Astrocyte (in vitro differentiated cells and primary cell): ENCODE measurements around the gene TARP.
A peak's percentile ranks its signal among the peaks of the same experiment; 100 is the strongest.

Experiments
- DNase-seq: peaks from one replicate; pipeline ENCODE4 v3.0.0-alpha.2; 2010; ENCODE audit warnings: low read depth
- FAIRE-seq: peaks from 2 replicates; lab custom pipeline; 2011; peaks lifted over from hg19 to GRCh38; lab: Jason Lieb, UNC
- H2AFZ ChIP-seq: 2 replicates; pipeline ENCODE4 v1.6.0; 2012; ENCODE audit warnings: low read depth, low read length, inconsistent platforms
- H3K27ac ChIP-seq: 2 replicates; pipeline ENCODE4 v1.5.1; 2011; ENCODE audit warnings: low read depth, low read length, inconsistent platforms
- H3K27me3 ChIP-seq: 2 replicates; pipeline ENCODE4 v1.6.0; 2011; ENCODE audit warnings: low read length, inconsistent platforms; ENCODE audit not compliant: insufficient read depth
- H3K36me3 ChIP-seq: 2 replicates; pipeline ENCODE4 v1.5.1; 2011; ENCODE audit warnings: low read length, inconsistent platforms; ENCODE audit not compliant: insufficient read depth
- H3K4me1 ChIP-seq: 2 replicates; pipeline ENCODE4 v1.5.1; 2011; ENCODE audit warnings: low read length, inconsistent platforms; ENCODE audit not compliant: insufficient read depth
- H3K4me2 ChIP-seq: 2 replicates; pipeline ENCODE4 v1.6.0; 2012; ENCODE audit warnings: low read length, inconsistent platforms
- H3K4me3 ChIP-seq: 2 replicates; pipeline ENCODE4 v1.5.1; 2011; ENCODE audit warnings: low read depth, mild to moderate bottlenecking, low read length, inconsistent platforms; ENCODE audit not compliant: insufficient read depth
- H3K79me2 ChIP-seq: 2 replicates; pipeline ENCODE4 v1.6.0; 2012; ENCODE audit warnings: mild to moderate bottlenecking, low read length, inconsistent platforms; ENCODE audit not compliant: insufficient read depth
- H3K9ac ChIP-seq: 2 replicates; pipeline ENCODE4 v1.6.0; 2012; ENCODE audit warnings: mild to moderate bottlenecking, low read length, inconsistent platforms
- H3K9me3 ChIP-seq: 2 replicates; pipeline ENCODE4 v1.5.1; 2012; ENCODE audit warnings: low read depth, mild to moderate bottlenecking, low read length, inconsistent platforms; ENCODE audit not compliant: insufficient read depth
- H4K20me1 ChIP-seq: 2 replicates; pipeline ENCODE4 v1.6.0; 2012; ENCODE audit warnings: low read length, inconsistent platforms; ENCODE audit not compliant: insufficient read depth
- H3K27ac Mint-ChIP-seq: one replicate; pipeline ENCODE4 v1.8.0; 2021; ENCODE audit warnings: mild to moderate bottlenecking, mixed read lengths; ENCODE audit not compliant: unreplicated experiment
- H3K27me3 Mint-ChIP-seq: one replicate; pipeline ENCODE4 v1.8.0; 2021; ENCODE audit warnings: low read depth, mixed read lengths; ENCODE audit not compliant: unreplicated experiment
- H3K36me3 Mint-ChIP-seq: one replicate; pipeline ENCODE4 v1.8.0; 2021; ENCODE audit warnings: low read depth, mixed read lengths; ENCODE audit not compliant: unreplicated experiment
- H3K4me1 Mint-ChIP-seq: one replicate; pipeline ENCODE4 v1.8.0; 2021; ENCODE audit warnings: low read depth, mixed read lengths; ENCODE audit not compliant: unreplicated experiment
- H3K4me3 Mint-ChIP-seq: one replicate; pipeline ENCODE4 v1.8.0; 2021; ENCODE audit warnings: mild to moderate bottlenecking, moderate library complexity, mixed read lengths; ENCODE audit not compliant: unreplicated experiment
- H3K9me3 Mint-ChIP-seq: one replicate; pipeline ENCODE4 v1.8.0; 2021; ENCODE audit warnings: mild to moderate bottlenecking, mixed read lengths; ENCODE audit not compliant: unreplicated experiment
- CTCF ChIP-seq: IDR thresholded peaks from 2 replicates; pipeline ENCODE4 v1.5.1; 2011; ENCODE audit warnings: low read depth, mild to moderate bottlenecking, inconsistent platforms, low read length, moderate library complexity; ENCODE audit not compliant: insufficient read depth
- EZH2 ChIP-seq: IDR thresholded peaks from 2 replicates; pipeline ENCODE4 v1.6.1; 2012; ENCODE audit warnings: mild to moderate bottlenecking, low read length, inconsistent platforms; ENCODE audit not compliant: insufficient read depth

Gene TARP

GRCh38 chr7:38223306-38223705 is 50.1 kb downstream of the TARP start:
- Histone ChIP-seq H3K4me2 (no peak overlapping the region), H3K4me3 (no peak overlapping the region), H3K4me1 (no peaks in the 10 kb centered on the region), H3K27ac (no peak overlapping the region), H2AFZ (no peak overlapping the region), H3K79me2 (no peaks in the 10 kb centered on the region), H3K27me3 (no peaks in the 10 kb centered on the region), H4K20me1 (peaks cover 12% of the 10 kb centered on the region), H3K36me3 (peaks cover 31% of the 10 kb centered on the region), H3K9ac (no peak overlapping the region), H3K9me3 (no peaks in the 10 kb centered on the region)
- Mint-ChIP-seq H3K27me3 (no peaks in the 10 kb centered on the region), H3K4me3 (no peak overlapping the region), H3K4me1 (peaks cover 5% of the 10 kb centered on the region), H3K27ac (no peak overlapping the region), H3K36me3 (peaks cover 2% of the 10 kb centered on the region), H3K9me3 (no peaks in the 10 kb centered on the region)
- FAIRE-seq, result no peak
- TF ChIP-seq EZH2 (no peak), CTCF (no peak)
- DNase-seq, result no peak

DNA sequence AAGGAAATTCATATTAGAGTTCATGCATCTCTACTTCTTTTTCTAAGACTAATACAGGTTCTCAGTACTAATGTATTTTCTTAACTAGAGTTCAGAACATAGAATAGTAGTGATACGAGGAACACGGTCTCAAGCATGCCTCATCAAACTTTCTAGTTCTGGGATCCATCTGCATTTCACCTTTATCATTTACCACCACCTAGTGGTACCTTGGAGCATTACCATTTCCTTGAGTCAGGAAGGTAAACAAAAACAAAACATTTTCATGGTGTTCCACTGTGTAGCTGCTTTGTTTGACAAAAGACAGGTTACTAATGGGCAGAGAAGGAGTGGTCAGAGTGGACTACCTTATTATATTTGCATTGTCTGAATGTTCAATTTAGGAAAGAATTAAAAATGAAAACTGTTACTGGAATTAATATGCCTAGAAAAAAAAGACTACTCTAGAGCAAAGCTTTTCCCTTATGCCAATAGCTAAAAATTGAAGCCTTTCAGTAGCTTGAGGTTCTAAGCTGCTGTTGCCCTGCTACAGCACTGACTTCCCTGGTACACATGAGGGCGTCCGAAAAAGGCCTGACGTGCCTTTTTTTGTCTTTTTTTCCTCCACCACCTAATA is 50.8 kb downstream of the TARP start:
- H3K4me1 ChIP-seq, result no peaks in the 10 kb centered on the region
- DNase-seq, result no peak
- peak; percentile 23 for FAIRE-seq

More for the DNA sequence above, 50.8 kb downstream of the TARP start:
- Histone ChIP-seq H3K9me3 (no peaks in the 10 kb centered on the region), H3K27ac (no peak overlapping the region), H3K4me2 (no peak overlapping the region), H3K9ac (no peak overlapping the region), H2AFZ (no peak overlapping the region), H4K20me1 (peaks cover 12% of the 10 kb centered on the region), H3K4me3 (no peak overlapping the region), H3K36me3 (peaks cover 35% of the 10 kb centered on the region), H3K79me2 (no peaks in the 10 kb centered on the region), H3K27me3 (no peaks in the 10 kb centered on the region)
- H3K27me3 Mint-ChIP-seq, result no peaks in the 10 kb centered on the region
- peaks cover 2% of the 10 kb centered on the region for H3K36me3 Mint-ChIP-seq
- H3K4me1 Mint-ChIP-seq, result peaks cover 5% of the 10 kb centered on the region
- no peak overlapping the region for H3K27ac Mint-ChIP-seq
- peak; percentile 91 for TF ChIP-seq CTCF
- TF ChIP-seq EZH2, result no peak
- no peak overlapping the region for H3K4me3 Mint-ChIP-seq
- no peaks in the 10 kb centered on the region for H3K9me3 Mint-ChIP-seq
